LNCAP (cell line): Measurements from ENCODE around the gene PRIMA1.

Source experiments
- TF ChIP-seq, protein P1 (sequence below): fragments of 450-650 bp; IDR thresholded peaks from 2 replicates; pipeline ENCODE4 v1.5.1; 2017; ENCODE audit warnings: mild to moderate bottlenecking

The PRIMA1 gene

DNA sequence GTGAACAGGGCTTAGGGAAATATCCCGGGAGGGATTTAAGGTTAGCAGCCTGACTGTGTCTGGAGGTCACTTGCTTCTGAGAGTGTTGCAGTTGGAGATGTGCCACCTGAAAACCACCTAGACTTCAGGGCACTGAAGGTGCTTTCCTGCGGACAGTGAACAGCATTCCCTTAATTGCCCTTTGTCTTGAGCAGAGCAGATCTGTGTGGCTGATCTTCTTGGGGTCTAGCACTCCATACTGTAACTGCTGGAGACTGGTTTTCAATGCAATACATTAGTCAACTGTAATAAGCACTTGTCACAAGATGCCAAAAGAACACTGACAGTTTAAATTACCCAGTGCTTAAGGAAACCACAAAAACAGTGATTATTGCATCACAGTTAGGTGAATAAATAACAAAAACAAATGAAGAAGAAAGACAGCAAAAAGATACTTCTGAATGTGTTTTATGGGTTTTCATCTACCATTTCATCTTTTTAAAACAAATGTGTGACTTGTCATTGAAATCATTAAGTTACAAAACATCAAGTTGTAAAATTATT lies 111.8 kb downstream of the PRIMA1 start:
- TF ChIP-seq, protein P1, sequence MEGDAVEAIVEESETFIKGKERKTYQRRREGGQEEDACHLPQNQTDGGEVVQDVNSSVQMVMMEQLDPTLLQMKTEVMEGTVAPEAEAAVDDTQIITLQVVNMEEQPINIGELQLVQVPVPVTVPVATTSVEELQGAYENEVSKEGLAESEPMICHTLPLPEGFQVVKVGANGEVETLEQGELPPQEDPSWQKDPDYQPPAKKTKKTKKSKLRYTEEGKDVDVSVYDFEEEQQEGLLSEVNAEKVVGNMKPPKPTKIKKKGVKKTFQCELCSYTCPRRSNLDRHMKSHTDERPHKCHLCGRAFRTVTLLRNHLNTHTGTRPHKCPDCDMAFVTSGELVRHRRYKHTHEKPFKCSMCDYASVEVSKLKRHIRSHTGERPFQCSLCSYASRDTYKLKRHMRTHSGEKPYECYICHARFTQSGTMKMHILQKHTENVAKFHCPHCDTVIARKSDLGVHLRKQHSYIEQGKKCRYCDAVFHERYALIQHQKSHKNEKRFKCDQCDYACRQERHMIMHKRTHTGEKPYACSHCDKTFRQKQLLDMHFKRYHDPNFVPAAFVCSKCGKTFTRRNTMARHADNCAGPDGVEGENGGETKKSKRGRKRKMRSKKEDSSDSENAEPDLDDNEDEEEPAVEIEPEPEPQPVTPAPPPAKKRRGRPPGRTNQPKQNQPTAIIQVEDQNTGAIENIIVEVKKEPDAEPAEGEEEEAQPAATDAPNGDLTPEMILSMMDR: no peak

DNA sequence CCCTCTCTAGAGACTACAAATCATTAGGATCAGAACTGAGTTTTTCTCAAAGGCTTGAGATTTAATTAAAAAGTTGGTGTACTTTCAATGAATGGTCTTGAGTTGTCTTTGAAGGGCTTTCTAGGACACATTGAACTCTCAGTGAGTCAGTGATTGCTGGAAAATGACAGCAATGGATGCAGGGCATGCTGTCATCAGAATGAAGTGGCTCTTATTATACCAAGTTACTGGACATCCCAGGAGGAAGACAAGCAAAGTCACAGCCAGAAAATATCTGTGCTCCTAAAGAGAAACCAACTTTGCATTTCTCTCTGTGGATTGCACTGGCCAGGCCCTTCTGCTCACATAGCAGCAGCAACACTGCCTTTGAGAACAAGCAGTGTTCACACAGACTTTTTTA lies 112.6 kb downstream of the PRIMA1 start:
- TF ChIP-seq, protein P1: no peak

DNA sequence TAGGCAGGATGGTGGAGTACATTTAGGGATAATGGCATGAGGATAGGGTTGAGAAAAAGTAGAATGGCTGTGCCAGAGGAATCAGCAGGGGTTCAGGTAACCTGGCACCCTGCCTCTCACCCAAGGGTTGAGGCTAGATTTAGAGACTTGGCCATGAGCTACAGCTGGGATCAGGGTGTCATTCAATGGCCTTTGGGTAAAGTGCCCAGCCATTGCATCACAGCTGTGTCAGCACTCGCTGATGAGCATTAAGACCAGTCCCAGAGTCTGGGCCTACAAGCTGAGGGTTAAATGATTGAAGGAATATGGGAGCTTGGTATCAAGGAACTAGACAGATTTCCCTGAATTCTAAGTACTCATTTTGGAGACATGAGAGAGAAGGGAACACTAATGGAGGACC lies 113.9 kb downstream of the PRIMA1 start:
- TF ChIP-seq, protein P1: no peak

DNA sequence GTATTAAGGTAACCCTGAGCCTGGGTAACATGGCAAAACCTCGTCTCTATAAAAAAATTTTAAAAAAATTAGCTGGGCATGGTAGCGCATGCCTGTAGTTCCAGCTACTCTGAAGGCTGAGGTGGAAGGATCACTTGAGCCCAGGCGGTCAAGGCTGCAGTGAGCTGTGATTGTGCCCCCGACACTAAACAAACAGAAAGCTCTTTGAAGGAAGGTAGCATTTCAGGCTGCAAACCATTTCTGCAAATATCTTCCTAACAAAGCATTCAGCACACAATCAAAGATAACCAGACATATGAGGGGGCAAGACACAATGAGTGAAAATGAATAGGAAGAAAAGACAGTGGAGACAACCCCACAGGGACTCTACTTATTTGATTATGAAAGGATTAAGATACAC lies 118.7 kb downstream of the PRIMA1 start:
- TF ChIP-seq, protein P1: no peak
